ENCODE results near the gene TMEM38B. TPM values are rescaled to one million over a fixed set of nuclear protein-coding genes. Genes with fewer than 3 reads are reported as not detected.

Gene TMEM38B
- total and polyA plus RNA-seq, 7 experiments from 2014 or later = 5.8 to 31.4 (median 17.5) TPM

DNA sequence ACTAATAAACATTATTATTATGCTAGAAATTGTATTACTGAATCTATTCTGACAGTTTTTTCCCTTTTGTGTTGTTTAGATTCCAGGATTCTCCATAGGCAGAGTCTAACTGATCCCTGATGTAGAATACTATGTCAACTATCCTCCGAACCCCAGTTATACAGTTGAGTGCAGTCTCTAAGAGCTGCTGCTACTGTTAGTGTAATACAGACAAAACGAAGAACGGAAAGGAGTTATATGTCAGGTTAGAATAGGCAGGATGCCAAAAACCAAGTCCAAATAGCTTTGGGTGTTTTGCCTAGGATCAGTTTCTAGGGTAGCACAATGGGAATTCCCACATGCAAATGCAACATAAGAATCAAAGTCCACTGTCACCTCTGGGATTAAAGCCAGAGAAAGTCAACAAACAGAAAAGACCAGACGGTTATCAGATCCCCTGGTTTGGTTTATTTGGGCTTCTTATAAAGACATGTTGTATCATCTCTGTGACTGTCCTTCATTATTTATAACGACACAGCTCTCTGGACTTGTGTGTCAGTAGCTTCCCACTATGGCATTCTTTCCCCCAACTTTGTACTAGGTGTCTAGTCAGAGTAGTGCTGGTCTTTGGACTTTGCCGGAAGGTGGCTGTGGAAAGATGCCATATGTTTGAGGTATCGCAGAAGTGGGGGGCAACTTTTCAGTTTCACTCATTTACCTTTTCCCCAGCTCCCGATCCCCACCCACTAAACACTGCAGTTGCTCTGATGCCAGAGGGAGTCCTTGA is 14.9 kb upstream of the TMEM38B start:
- ChIA-PET POLR2A (no interaction called here), CTCF (no interaction called here)
- H3K4me1 Mint-ChIP-seq = no peaks in the 10 kb centered on the region
- Histone ChIP-seq H3K27me3 (ENCODE audit: control insufficient read depth in 2 of 2, insufficient read depth in 2 of 2, low read length in 2 of 2) (no peaks in the 10 kb centered on the region), H3K27ac (ENCODE audit: low read depth, low read length) (no peak overlapping the region), H3K9me3 (ENCODE audit: control insufficient read depth in 2 of 3, low read length in 3 of 3) (no peaks in the 10 kb centered on the region), H3K4me3 (ENCODE audit: low read length) (no peak overlapping the region), H3K36me3 (ENCODE audit: control insufficient read depth in 2 of 3, insufficient read depth in 3 of 3, low read length in 3 of 3) (no peaks in the 10 kb centered on the region), H3K4me1 (ENCODE audit: control insufficient read depth in 2 of 2, insufficient read depth in 2 of 2, low read length in 2 of 2) (no peaks in the 10 kb centered on the region)
- no peak overlapping the region for H3K27ac Mint-ChIP-seq
- no peak overlapping the region for H3K4me3 Mint-ChIP-seq
- DNase-seq = no peak
- H3K9me3 Mint-ChIP-seq = no peaks in the 10 kb centered on the region
- no peaks in the 10 kb centered on the region for H3K36me3 Mint-ChIP-seq
- no peak for ATAC-seq
- peaks cover 0 to 3% (median 0%) of the 10 kb centered on the region in 5 donors for H3K27me3 Mint-ChIP-seq
- intact Hi-C loops (cut with micrococcal nuclease) = no loop called here

DNA sequence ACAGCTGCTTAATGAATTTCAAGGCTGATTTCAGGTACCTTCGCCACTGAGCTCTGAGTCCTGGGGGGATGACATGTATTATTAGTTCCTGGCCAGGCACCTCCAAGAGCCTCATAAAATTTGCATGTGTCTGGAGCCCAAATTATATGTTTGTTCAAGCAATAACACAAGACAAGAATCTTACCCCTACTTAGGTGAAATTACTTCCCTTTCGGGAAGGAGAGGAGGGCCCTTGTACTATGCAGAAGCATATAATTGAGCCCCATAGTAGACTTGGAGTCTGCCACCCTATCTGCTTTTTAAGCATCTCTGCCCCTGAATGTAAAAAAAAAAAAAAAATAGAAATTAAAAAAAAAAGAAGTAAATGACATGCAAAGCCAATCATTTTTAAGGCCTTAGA is 13.0 kb upstream of the TMEM38B start:
- Histone ChIP-seq H3K27ac (ENCODE audit: low read depth, low read length) (no peak overlapping the region), H3K27me3 (ENCODE audit: control insufficient read depth in 2 of 2, insufficient read depth in 2 of 2, low read length in 2 of 2) (no peaks in the 10 kb centered on the region), H3K9me3 (ENCODE audit: control insufficient read depth in 2 of 3, low read length in 3 of 3) (no peaks in the 10 kb centered on the region), H3K4me3 (ENCODE audit: low read length) (no peak overlapping the region), H3K4me1 (ENCODE audit: control insufficient read depth in 2 of 2, insufficient read depth in 2 of 2, low read length in 2 of 2) (no peaks in the 10 kb centered on the region), H3K36me3 (ENCODE audit: control insufficient read depth in 2 of 3, insufficient read depth in 3 of 3, low read length in 3 of 3) (no peaks in the 10 kb centered on the region)
- POLR2A ChIA-PET = no interaction called here
- H3K36me3 Mint-ChIP-seq = no peaks in the 10 kb centered on the region
- DNase-seq (no peak), ATAC-seq (no peak)
- H3K9me3 Mint-ChIP-seq = no peaks in the 10 kb centered on the region
- no peak overlapping the region for H3K27ac Mint-ChIP-seq
- H3K4me1 Mint-ChIP-seq = no peaks in the 10 kb centered on the region
- no peak overlapping the region for H3K4me3 Mint-ChIP-seq
- CTCF ChIA-PET = no interaction called here
- intact Hi-C loops (cut with micrococcal nuclease) = no loop called here
- H3K27me3 Mint-ChIP-seq = peaks cover 0 to 3% (median 0%) of the 10 kb centered on the region in 5 donors

DNA sequence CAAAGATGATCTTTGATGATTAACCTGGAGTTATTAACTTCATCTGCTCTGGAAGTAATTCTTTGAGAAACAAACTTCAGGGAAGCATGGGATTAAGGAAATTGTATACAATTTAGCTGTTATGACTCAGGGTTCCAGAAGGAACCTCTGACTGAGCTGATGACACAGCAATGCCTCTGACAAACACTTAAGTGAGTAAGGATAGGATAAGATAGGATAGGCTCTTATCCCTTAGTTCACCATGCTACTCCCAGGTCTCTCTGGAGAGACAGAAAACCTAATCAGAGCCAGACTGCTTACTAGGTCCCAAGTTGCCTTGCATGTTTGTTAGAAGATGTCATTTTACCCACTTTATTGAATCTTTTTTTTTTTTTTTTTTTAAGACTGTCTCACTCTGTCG is 12.6 kb upstream of the TMEM38B start:
- no peaks in the 10 kb centered on the region for H3K9me3 Mint-ChIP-seq
- no peak overlapping the region for H3K4me3 ChIP-seq (ENCODE audit: low read length)
- POLR2A ChIA-PET = no interaction called here
- no peak overlapping the region for H3K27ac ChIP-seq (ENCODE audit: low read depth, low read length)
- no peaks in the 10 kb centered on the region for H3K4me1 Mint-ChIP-seq
- intact Hi-C loops (cut with micrococcal nuclease) = no loop called here
- H3K27me3 Mint-ChIP-seq = peaks cover 0 to 3% (median 0%) of the 10 kb centered on the region in 5 donors
- no peak overlapping the region for H3K27ac Mint-ChIP-seq
- no peaks in the 10 kb centered on the region for H3K4me1 ChIP-seq (ENCODE audit: control insufficient read depth in 2 of 2, insufficient read depth in 2 of 2, low read length in 2 of 2)
- DNase-seq (no peak), ATAC-seq (no peak)
- H3K4me3 Mint-ChIP-seq = no peak overlapping the region
- H3K9me3 ChIP-seq (ENCODE audit: control insufficient read depth in 2 of 3, low read length in 3 of 3) = no peaks in the 10 kb centered on the region
- no peaks in the 10 kb centered on the region for H3K36me3 Mint-ChIP-seq
- CTCF ChIA-PET = no interaction called here
- no peaks in the 10 kb centered on the region for H3K27me3 ChIP-seq (ENCODE audit: control insufficient read depth in 2 of 2, insufficient read depth in 2 of 2, low read length in 2 of 2)
- H3K36me3 ChIP-seq (ENCODE audit: control insufficient read depth in 2 of 3, insufficient read depth in 3 of 3, low read length in 3 of 3) = no peaks in the 10 kb centered on the region

DNA sequence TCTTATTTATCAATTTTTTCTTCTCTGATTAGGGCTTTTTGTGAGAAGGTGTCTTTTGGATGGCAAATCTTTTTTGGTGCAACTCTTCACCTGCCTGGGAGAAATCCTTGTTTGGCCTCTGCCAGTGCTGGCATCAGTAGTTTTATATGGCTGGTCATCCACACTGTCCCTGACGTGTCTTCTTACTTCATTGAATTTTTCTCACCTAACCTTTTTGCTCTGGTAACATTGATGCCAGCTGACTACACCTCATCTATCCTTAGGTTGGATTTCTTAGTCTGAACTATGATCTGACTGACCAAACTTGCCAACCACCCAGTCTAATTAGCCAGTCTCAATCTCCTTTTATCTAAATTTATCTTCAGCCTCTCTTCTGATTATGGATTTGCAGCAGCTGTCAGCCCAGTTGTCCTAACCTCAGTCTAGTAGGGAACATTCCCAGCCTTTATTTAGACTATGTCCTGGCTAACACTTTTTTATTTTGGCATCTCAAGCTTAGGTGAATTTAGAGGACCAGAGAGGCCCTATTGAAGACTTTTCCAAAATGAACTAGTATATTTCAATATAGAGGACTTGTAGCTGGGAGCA is 10.6 kb upstream of the TMEM38B start:
- Histone ChIP-seq H3K27ac (ENCODE audit: low read depth, low read length) (no peak overlapping the region), H3K4me1 (ENCODE audit: control insufficient read depth in 2 of 2, insufficient read depth in 2 of 2, low read length in 2 of 2) (no peaks in the 10 kb centered on the region), H3K9me3 (ENCODE audit: control insufficient read depth in 2 of 3, low read length in 3 of 3) (no peaks in the 10 kb centered on the region), H3K4me3 (ENCODE audit: low read length) (no peak overlapping the region), H3K36me3 (ENCODE audit: control insufficient read depth in 2 of 3, insufficient read depth in 3 of 3, low read length in 3 of 3) (no peaks in the 10 kb centered on the region), H3K27me3 (ENCODE audit: control insufficient read depth in 2 of 2, insufficient read depth in 2 of 2, low read length in 2 of 2) (no peaks in the 10 kb centered on the region)
- H3K36me3 Mint-ChIP-seq = no peaks in the 10 kb centered on the region
- ATAC-seq (no peak), DNase-seq (no peak)
- H3K27me3 Mint-ChIP-seq = peaks cover 0 to 15% (median 11%) of the 10 kb centered on the region in 5 donors
- ChIA-PET CTCF (no interaction called here), POLR2A (no interaction called here)
- no peaks in the 10 kb centered on the region for H3K4me1 Mint-ChIP-seq
- no peak overlapping the region for H3K4me3 Mint-ChIP-seq
- H3K9me3 Mint-ChIP-seq = no peaks in the 10 kb centered on the region
- peak overlapping the region in 1 of 9 donors; percentile 5 for H3K27ac Mint-ChIP-seq
- intact Hi-C loops (cut with micrococcal nuclease) = no loop called here

DNA sequence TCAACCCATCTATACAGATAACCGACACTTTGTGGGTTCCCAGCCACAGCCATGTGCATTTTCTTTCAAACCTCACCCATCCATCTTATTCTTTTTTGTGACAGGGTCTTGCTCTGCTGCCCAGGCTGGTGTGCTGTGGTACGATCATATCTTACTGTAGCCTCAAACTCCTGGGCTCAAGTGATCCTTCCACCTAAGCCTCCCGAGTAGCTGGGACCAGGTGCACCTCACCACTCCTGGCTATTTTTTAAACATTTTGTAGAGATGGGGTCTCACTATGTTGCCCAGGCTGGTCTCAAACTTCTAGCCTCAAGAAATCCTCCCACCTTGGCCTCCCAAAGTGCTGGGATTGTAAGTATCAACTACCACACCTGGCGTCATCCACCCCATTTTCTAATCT is 7.4 kb upstream of the TMEM38B start:
- H3K9me3 Mint-ChIP-seq = no peaks in the 10 kb centered on the region
- H3K36me3 Mint-ChIP-seq = no peaks in the 10 kb centered on the region
- H3K27ac Mint-ChIP-seq = peak overlapping the region in 1 of 9 donors; percentile 59
- H3K4me1 ChIP-seq (ENCODE audit: control insufficient read depth in 2 of 2, insufficient read depth in 2 of 2, low read length in 2 of 2) = no peaks in the 10 kb centered on the region
- intact Hi-C loops (cut with micrococcal nuclease) = no loop called here
- no peaks in the 10 kb centered on the region for H3K4me1 Mint-ChIP-seq
- H3K27me3 Mint-ChIP-seq = peaks cover 13 to 37% (median 25%) of the 10 kb centered on the region in 5 donors
- H3K27ac ChIP-seq (ENCODE audit: low read depth, low read length) = no peak overlapping the region
- no peaks in the 10 kb centered on the region for H3K36me3 ChIP-seq (ENCODE audit: control insufficient read depth in 2 of 3, insufficient read depth in 3 of 3, low read length in 3 of 3)
- CTCF ChIA-PET = no interaction called here
- no peak overlapping the region for H3K4me3 Mint-ChIP-seq
- DNase-seq (no peak), ATAC-seq (no peak)
- H3K9me3 ChIP-seq (ENCODE audit: control insufficient read depth in 2 of 3, low read length in 3 of 3) = no peaks in the 10 kb centered on the region
- no peak overlapping the region for H3K4me3 ChIP-seq (ENCODE audit: low read length)
- POLR2A ChIA-PET = no interaction called here
- H3K27me3 ChIP-seq (ENCODE audit: control insufficient read depth in 2 of 2, insufficient read depth in 2 of 2, low read length in 2 of 2) = peaks cover 0 to 3% of the 10 kb centered on the region in 2 donors

DNA sequence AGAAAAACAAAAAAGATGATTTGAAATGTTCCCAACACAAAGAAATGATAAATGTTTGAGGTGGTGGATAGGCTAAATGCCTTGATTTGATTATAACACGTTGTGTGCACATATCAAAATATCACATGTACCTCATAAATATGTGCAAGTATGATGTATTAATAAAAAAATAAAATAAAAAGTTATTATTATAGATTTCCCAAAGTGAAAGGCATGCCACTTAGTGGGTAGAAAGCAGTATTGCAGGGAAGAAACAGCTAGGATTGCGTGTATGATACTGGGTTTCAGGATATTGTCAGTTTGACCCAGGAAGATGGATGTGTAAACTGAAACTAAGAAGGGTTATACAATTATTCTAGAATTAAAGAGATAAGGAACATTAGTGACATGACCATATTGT is 3.6 kb upstream of the TMEM38B start:
- ATAC-seq = no peak
- Histone ChIP-seq H3K4me1 (ENCODE audit: control insufficient read depth in 2 of 2, insufficient read depth in 2 of 2, low read length in 2 of 2) (peaks cover 6 to 9% of the 10 kb centered on the region in 2 donors), H3K27me3 (ENCODE audit: control insufficient read depth in 2 of 2, insufficient read depth in 2 of 2, low read length in 2 of 2) (peaks cover 0 to 3% of the 10 kb centered on the region in 2 donors), H3K27ac (ENCODE audit: low read depth, low read length) (no peak overlapping the region), H3K36me3 (ENCODE audit: control insufficient read depth in 2 of 3, insufficient read depth in 3 of 3, low read length in 3 of 3) (peaks cover 0 to 3% (median 0%) of the 10 kb centered on the region in 3 experiments), H3K9me3 (ENCODE audit: control insufficient read depth in 2 of 3, low read length in 3 of 3) (no peaks in the 10 kb centered on the region), H3K4me3 (ENCODE audit: low read length) (no peak overlapping the region)
- peaks cover 14 to 48% (median 36%) of the 10 kb centered on the region in 5 donors for H3K27me3 Mint-ChIP-seq
- DNase-seq = no peak
- H3K4me1 Mint-ChIP-seq = peaks cover 11 to 21% (median 15%) of the 10 kb centered on the region in 7 donors
- ChIA-PET POLR2A (no interaction called here), CTCF (no interaction called here)
- H3K4me3 Mint-ChIP-seq = no peak overlapping the region
- no peaks in the 10 kb centered on the region for H3K9me3 Mint-ChIP-seq
- H3K36me3 Mint-ChIP-seq = no peaks in the 10 kb centered on the region
- intact Hi-C loops (cut with micrococcal nuclease) = loop anchor here (5.0 to 10.0 kb wide), 7 partner anchors 192 to 726 kb away; partner anchors contain the start of gene FSD1L (in 1 of the 2)
- no peak overlapping the region for H3K27ac Mint-ChIP-seq
